OCI-LY7 (cell line): ENCODE data around the gene KCNQ1. TPM values are rescaled to one million over a fixed set of nuclear protein-coding genes. Genes with fewer than 3 reads are reported as not detected.

ENCODE experiments used
- BruUV-seq: library from RNA; stranded (reverse); fragments of 400-500 nt; replicated peaks from 2 replicates; lab custom pipeline; 2021; lab: Mats Ljungman, UMichigan
- CTCF ChIA-PET: fragments of 300-600 bp; sonication (Branson Sonifier 250); formaldehyde crosslinking; loops from one replicate; lab custom pipeline; 2022; ENCODE audit warnings: antibody characterized with exemption; ENCODE audit not compliant: unreplicated experiment; lab: Charles Lee
- POLR2A ChIA-PET: fragments of 300-600 bp; sonication (Branson Sonifier 250); formaldehyde crosslinking; loops from one replicate; lab custom pipeline; 2022; ENCODE audit warnings: antibody characterized with exemption; lab: Charles Lee
- DNase-seq: peaks from one replicate; pipeline ENCODE4 v3.0.0-alpha.2; 2015; ENCODE audit warnings: low spot score
- H2AFZ ChIP-seq: fragments of 200-600 bp; sonication (generic), shearing (Covaris generic); 2 replicates; pipeline ENCODE4 v1.6.1; 2014; ENCODE audit warnings: mild to moderate bottlenecking, antibody characterized with exemption, low read length, moderate library complexity
- H3K27ac ChIP-seq: fragments of 200-600 bp; sonication (generic); 2 replicates; pipeline ENCODE4 v1.5.1; 2014; ENCODE audit warnings: mixed run types, low read depth, mild to moderate bottlenecking, moderate library complexity, low read length, inconsistent platforms; ENCODE audit not compliant: poor library complexity, severe bottlenecking
- H3K36me3 ChIP-seq: fragments of 200-600 bp; sonication (generic); 2 replicates; pipeline ENCODE4 v1.6.1; 2014; ENCODE audit warnings: mild to moderate bottlenecking, antibody characterized with exemption, low read length, moderate library complexity, mixed read lengths; ENCODE audit not compliant: insufficient read depth
- H3K4me1 ChIP-seq: fragments of 200-600 bp; sonication (generic); 2 replicates; pipeline ENCODE4 v1.5.1; 2014; ENCODE audit warnings: mild to moderate bottlenecking, low read length; ENCODE audit not compliant: insufficient read depth, poor library complexity, severe bottlenecking
- H3K4me2 ChIP-seq: fragments of 200-600 bp; sonication (generic); 2 replicates; pipeline ENCODE4 v1.6.1; 2014; ENCODE audit warnings: mild to moderate bottlenecking, low read length
- H3K4me3 ChIP-seq: fragments of 200-600 bp; sonication (generic); 2 replicates; pipeline ENCODE4 v1.5.1; 2014; ENCODE audit warnings: mild to moderate bottlenecking, low read depth, low read length; ENCODE audit not compliant: poor library complexity, severe bottlenecking
- H3K79me2 ChIP-seq: fragments of 200-600 bp; sonication (generic); 2 replicates; pipeline ENCODE4 v1.6.1; 2016; ENCODE audit warnings: low read depth, mild to moderate bottlenecking, low read length, moderate library complexity, mixed read lengths; ENCODE audit not compliant: insufficient read depth
- H3K9me2 ChIP-seq: fragments of 200-600 bp; sonication (generic); 2 replicates; pipeline ENCODE4 v1.6.1; 2016; ENCODE audit warnings: mild to moderate bottlenecking, low read length, mixed read lengths; ENCODE audit not compliant: insufficient read depth
- H3K9me3 ChIP-seq: fragments of 200-600 bp; sonication (generic); 2 replicates; pipeline ENCODE4 v1.6.1; 2014; ENCODE audit warnings: mild to moderate bottlenecking, mixed run types, low read length, mixed read lengths
- H4K20me1 ChIP-seq: fragments of 200-600 bp; sonication (generic); 2 replicates; pipeline ENCODE4 v1.6.1; 2014; ENCODE audit warnings: mild to moderate bottlenecking, antibody characterized with exemption, low read length, moderate library complexity, mixed read lengths; ENCODE audit not compliant: insufficient read depth
- EZH2phosphoT487 ChIP-seq: fragments of 200-600 bp; sonication (generic); IDR thresholded peaks from 2 replicates; pipeline ENCODE4 v1.6.1; 2018; ENCODE audit warnings: low read depth, borderline replicate concordance, mild to moderate bottlenecking, mixed run types, antibody characterized with exemption, low read length, moderate library complexity, mixed read lengths
- intact Hi-C: fragments of 100-400 bp; cut with micrococcal nuclease; formaldehyde crosslinking; loops from one replicate; pipeline ENCODE4 v1.10.0; 2022; ENCODE audit not compliant: unreplicated experiment
- total RNA-seq, 2 experiments: library from RNA; depleted of rRNA in 1 of 2; stranded (reverse); fragments of >200 nt in 1 of 2; shearing (Covaris generic) in 1 of 2; gene quantifications; 2 replicates each; pipeline ENCODE4 v1.2.3, GENCODE V29; 2014 to 2022
- TF ChIP-seq, protein P1 (sequence below): fragments of 200-600 bp; sonication (generic); conservative IDR thresholded peaks from 2 replicates; pipeline ENCODE4 v1.5.1; 2014; ENCODE audit warnings: mild to moderate bottlenecking, antibody characterized with exemption, low read length, moderate library complexity, mixed read lengths

Gene KCNQ1
- total RNA-seq, 2 experiments from 2014 or later = 0.22 to 1.3 TPM

DNA sequence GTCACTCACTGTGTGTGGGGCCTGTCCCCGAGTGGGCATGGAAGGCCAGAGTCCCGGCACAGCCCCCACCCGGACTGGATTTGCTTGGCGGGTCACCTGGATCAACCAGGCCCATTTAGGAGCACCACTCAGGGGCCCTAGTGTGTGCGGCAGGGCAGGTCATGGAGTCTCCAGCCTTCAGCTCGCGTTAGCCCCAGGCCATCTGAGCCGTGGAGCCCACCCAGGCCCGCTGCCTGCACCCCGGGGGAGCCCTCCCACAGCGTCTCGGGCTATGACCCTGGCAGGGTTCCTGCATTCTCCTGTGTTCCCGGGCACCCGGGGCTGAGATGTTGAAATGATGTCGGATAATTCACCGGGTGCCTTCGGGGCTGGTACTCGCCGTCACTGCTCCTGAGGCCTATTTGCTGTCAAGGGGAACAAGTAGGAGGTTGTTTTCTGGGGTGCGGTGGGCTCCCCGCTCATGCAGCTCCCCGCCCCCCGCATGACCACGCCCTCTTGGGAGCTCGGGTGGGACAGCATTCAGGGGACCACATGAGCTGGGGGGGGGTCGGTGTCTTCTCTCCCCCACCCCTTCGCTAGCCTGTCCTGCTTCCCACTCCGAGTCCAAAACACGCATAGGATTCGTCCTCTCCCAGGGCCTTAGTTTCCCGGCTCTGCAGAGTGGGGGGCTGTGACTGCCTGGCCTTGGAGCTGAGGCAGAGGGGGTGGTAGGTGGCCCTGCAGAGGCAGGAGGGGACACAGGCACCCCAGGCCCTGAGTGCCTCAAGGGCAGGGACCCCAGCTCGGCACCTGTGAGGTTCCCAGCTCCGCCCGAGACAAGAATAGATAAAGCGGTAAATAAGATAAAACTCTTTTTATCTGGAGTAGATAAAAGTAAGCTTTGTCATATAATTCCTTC lies 77.2 kb downstream of the KCNQ1 start:
- no peak for DNase-seq
- TF ChIP-seq EZH2phosphoT487 = no peak
- TF ChIP-seq, protein P1, sequence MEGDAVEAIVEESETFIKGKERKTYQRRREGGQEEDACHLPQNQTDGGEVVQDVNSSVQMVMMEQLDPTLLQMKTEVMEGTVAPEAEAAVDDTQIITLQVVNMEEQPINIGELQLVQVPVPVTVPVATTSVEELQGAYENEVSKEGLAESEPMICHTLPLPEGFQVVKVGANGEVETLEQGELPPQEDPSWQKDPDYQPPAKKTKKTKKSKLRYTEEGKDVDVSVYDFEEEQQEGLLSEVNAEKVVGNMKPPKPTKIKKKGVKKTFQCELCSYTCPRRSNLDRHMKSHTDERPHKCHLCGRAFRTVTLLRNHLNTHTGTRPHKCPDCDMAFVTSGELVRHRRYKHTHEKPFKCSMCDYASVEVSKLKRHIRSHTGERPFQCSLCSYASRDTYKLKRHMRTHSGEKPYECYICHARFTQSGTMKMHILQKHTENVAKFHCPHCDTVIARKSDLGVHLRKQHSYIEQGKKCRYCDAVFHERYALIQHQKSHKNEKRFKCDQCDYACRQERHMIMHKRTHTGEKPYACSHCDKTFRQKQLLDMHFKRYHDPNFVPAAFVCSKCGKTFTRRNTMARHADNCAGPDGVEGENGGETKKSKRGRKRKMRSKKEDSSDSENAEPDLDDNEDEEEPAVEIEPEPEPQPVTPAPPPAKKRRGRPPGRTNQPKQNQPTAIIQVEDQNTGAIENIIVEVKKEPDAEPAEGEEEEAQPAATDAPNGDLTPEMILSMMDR = no peak
- H3K36me3 ChIP-seq = no peaks in the 10 kb centered on the region
- H3K79me2 ChIP-seq = no peaks in the 10 kb centered on the region
- H3K27ac ChIP-seq = no peak overlapping the region
- peaks cover 9% of the 10 kb centered on the region for H3K4me1 ChIP-seq
- H3K9me3 ChIP-seq = no peaks in the 10 kb centered on the region
- no TSS peak for BruUV-seq
- H3K9me2 ChIP-seq = no peaks in the 10 kb centered on the region
- no peaks in the 10 kb centered on the region for H4K20me1 ChIP-seq
- H3K4me2 ChIP-seq = no peak overlapping the region
- H3K4me3 ChIP-seq = no peak overlapping the region
- intact Hi-C loops = no loop called here
- H2AFZ ChIP-seq = no peak overlapping the region
- ChIA-PET CTCF (no interaction called here), POLR2A (no interaction called here)

DNA sequence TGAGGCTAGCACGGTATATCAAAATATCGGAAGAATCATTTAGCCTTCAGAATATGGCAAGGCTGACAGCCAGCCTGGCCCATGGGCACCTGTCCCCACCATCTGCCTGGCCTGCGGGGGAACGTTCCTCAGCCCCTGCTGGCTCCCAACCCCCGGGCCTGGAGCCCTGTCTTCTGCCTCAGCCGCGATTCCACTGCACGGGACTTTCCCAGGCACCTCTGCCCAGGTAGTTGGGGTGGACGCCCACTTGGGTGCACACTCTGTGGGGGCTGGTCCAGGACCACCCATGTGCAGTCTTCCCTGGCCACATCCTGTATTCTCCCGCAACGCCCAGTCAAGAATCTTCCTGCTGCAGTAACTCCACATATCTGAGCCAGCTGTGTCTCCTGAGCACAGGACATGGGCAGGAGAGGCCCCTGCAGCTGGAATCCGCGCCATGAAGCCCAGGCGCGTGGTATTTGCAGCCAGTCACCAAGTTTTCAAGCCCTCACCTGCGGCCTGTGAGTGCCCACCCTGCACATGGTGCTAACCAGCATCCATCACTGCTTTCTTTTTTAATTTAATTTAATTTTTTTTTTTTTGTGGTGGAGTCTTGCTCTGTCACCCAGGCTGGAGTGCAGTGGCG lies 77.9 kb downstream of the KCNQ1 start:
- Histone ChIP-seq H3K79me2 (no peaks in the 10 kb centered on the region), H3K4me3 (no peak overlapping the region), H3K27ac (no peak overlapping the region), H3K9me2 (no peaks in the 10 kb centered on the region), H3K9me3 (no peaks in the 10 kb centered on the region), H4K20me1 (no peaks in the 10 kb centered on the region), H3K36me3 (no peaks in the 10 kb centered on the region), H2AFZ (no peak overlapping the region), H3K4me1 (peaks cover 17% of the 10 kb centered on the region), H3K4me2 (no peak overlapping the region)
- intact Hi-C loops = no loop called here
- DNase-seq = no peak
- ChIA-PET POLR2A (no interaction called here), CTCF (no interaction called here)
- TF ChIP-seq, protein P1 = no peak
- TF ChIP-seq EZH2phosphoT487 = no peak
- no TSS peak for BruUV-seq
